Keratinocyte (primary cell): ENCODE results near the gene SMARCC2. TPM values are rescaled to one million over a fixed set of nuclear protein-coding genes. Genes with fewer than 3 reads are reported as not detected.

Source experiments
- DNase-seq: peaks from one replicate; pipeline ENCODE4 v3.0.0-alpha.2; 2011; ENCODE audit warnings: low read depth, missing footprints, low spot score
- FAIRE-seq: peaks from 2 replicates; lab custom pipeline; 2011; peaks lifted over from hg19 to GRCh38; lab: Jason Lieb, UNC
- H2AFZ ChIP-seq: 2 replicates; pipeline ENCODE4 v1.6.0; 2012; ENCODE audit warnings: low read length, control low read depth, inconsistent platforms; ENCODE audit not compliant: control insufficient read depth
- H3K27ac ChIP-seq: 2 replicates; pipeline ENCODE4 v1.5.1; 2011; ENCODE audit warnings: low read length; ENCODE audit not compliant: control insufficient read depth, insufficient read depth
- H3K27me3 ChIP-seq: 3 replicates; pipeline ENCODE4 v1.6.0; 2011; ENCODE audit warnings: low read length; ENCODE audit not compliant: control insufficient read depth, insufficient read depth; ENCODE audit errors: extremely low read depth
- H3K36me3 ChIP-seq, 2 experiments: 2 replicates in 1 of 2; 3 replicates in 1 of 2; pipeline ENCODE4 v1.5.1; 2011; ENCODE audit warnings: low read length in 2 of 2, mild to moderate bottlenecking in 1 of 2; ENCODE audit not compliant: control insufficient read depth in 2 of 2, insufficient read depth in 2 of 2; ENCODE audit errors: extremely low read depth in 1 of 2
- H3K4me1 ChIP-seq: 3 replicates; pipeline ENCODE4 v1.5.1; 2011; ENCODE audit warnings: low read length; ENCODE audit not compliant: control insufficient read depth, insufficient read depth; ENCODE audit errors: extremely low read depth
- H3K4me2 ChIP-seq: 3 replicates; pipeline ENCODE4 v1.6.0; 2011; ENCODE audit warnings: low read depth, low read length; ENCODE audit not compliant: control insufficient read depth, insufficient read depth; ENCODE audit errors: extremely low read depth
- H3K4me3 ChIP-seq, 3 experiments: fragments of 200-600 bp in 1 of 3; sonication (generic) in 1 of 3; 2 replicates in 2 of 3; 3 replicates in 1 of 3; pipeline ENCODE4 v1.5.1; 2011 to 2016; ENCODE audit warnings: low read length in 3 of 3, mild to moderate bottlenecking in 3 of 3, control low read depth in 2 of 3, inconsistent platforms in 1 of 3, low read depth in 1 of 3, mixed read lengths in 1 of 3, mixed run types in 1 of 3, moderate library complexity in 1 of 3; ENCODE audit not compliant: control insufficient read depth in 2 of 3, insufficient read depth in 2 of 3; ENCODE audit errors: extremely low read depth in 1 of 3
- H3K79me2 ChIP-seq: 2 replicates; pipeline ENCODE4 v1.6.0; 2012; ENCODE audit warnings: low read length; ENCODE audit not compliant: control insufficient read depth, insufficient read depth
- H3K9ac ChIP-seq: 3 replicates; pipeline ENCODE4 v1.6.0; 2011; ENCODE audit warnings: low read length; ENCODE audit not compliant: control insufficient read depth, insufficient read depth; ENCODE audit errors: extremely low read depth
- H3K9me1 ChIP-seq: 3 replicates; pipeline ENCODE4 v1.6.0; 2011; ENCODE audit warnings: low read length; ENCODE audit not compliant: control insufficient read depth, insufficient read depth; ENCODE audit errors: extremely low read depth
- H3K9me3 ChIP-seq: 2 replicates; pipeline ENCODE4 v1.5.1; 2012; ENCODE audit warnings: low read depth, low read length; ENCODE audit not compliant: control insufficient read depth
- H4K20me1 ChIP-seq: 3 replicates; pipeline ENCODE4 v1.6.0; 2011; ENCODE audit warnings: low read length; ENCODE audit not compliant: control insufficient read depth, insufficient read depth; ENCODE audit errors: extremely low read depth
- CTCF ChIP-seq, 3 experiments: IDR thresholded peaks in 1 of 3; conservative IDR thresholded peaks in 1 of 3; optimal IDR thresholded peaks in 1 of 3; 2 replicates in 2 of 3; 3 replicates in 1 of 3; pipeline versions ENCODE3 to v1.5.1; 2011; ENCODE audit warnings: low read length in 3 of 3, mild to moderate bottlenecking in 3 of 3, moderate library complexity in 2 of 3, control low read depth in 1 of 3, inconsistent platforms in 1 of 3; ENCODE audit not compliant: insufficient read depth in 2 of 3; ENCODE audit errors: extremely low read depth in 1 of 3
- EZH2 ChIP-seq: IDR thresholded peaks from one replicate; pipeline ENCODE4 v1.6.1; 2012; ENCODE audit warnings: inconsistent platforms, mild to moderate bottlenecking, low read length, moderate library complexity
- dilution Hi-C: fragments of 300-500 bp; cut with MboI; formaldehyde crosslinking; loops from one replicate; pipeline ENCODE4 v1.7.0; 2020; ENCODE audit warnings: low sequenced_read_pairs; ENCODE audit not compliant: extremely low pct_ligation_motif_present
- polyA plus RNA-seq, 5 experiments: library from polyadenylated mRNA; depleted of rRNA in 3 of 5; stranded (reverse) in 3 of 5; stranded (forward) in 1 of 5; unstranded in 1 of 5; fragments of >200 nt; gene quantifications; 1 replicate in 1 of 5; 2 replicates in 3 of 5; 3 replicates in 1 of 5; pipeline versions ENCODE4 v1.2.1 to v1.2.3, GENCODE V29; 2011 to 2012; ENCODE audit warnings: missing spikeins in 2 of 5, low read depth in 1 of 5, low replicate concordance in 1 of 5

The SMARCC2 gene
- polyA plus RNA-seq, 1 donor (not counting 4 experiments of a cell fraction or from before 2014, with no cell fraction given): 32.5 TPM

- no peak for FAIRE-seq
- no peak for DNase-seq
- H3K79me2 ChIP-seq: peaks cover 7% of the 10 kb centered on the region
Observed at GRCh38 chr12:56134897-56135296, 54.4 kb downstream of the SMARCC2 start.

GRCh38 chr12:56130876-56131275 lies 58.4 kb downstream of the SMARCC2 start:
- FAIRE-seq (no peak), DNase-seq (no peak)
- dilution Hi-C loops: no loop called here
- H3K9me3 ChIP-seq: no peaks in the 10 kb centered on the region
- H4K20me1 ChIP-seq: no peaks in the 10 kb centered on the region
- no peak for TF ChIP-seq EZH2
- no peak for TF ChIP-seq CTCF (optimal IDR thresholded peaks at IDR 0.05 in 1 of 3, IDR thresholded peaks at IDR 0.05 in 1 of 3, conservative IDR thresholded peaks at IDR 0.05 in 1 of 3; ENCODE audit: extremely low read depth in 1 of 3, insufficient read depth in 2 of 3, low read length in 3 of 3)
- no peak overlapping the region for H3K4me3 ChIP-seq
- peaks cover 21% of the 10 kb centered on the region for H3K79me2 ChIP-seq
- no peaks in the 10 kb centered on the region for H3K27me3 ChIP-seq
- no peaks in the 10 kb centered on the region for H3K9me1 ChIP-seq
- H3K27ac ChIP-seq: no peak overlapping the region
- peaks cover 32 to 36% of the 10 kb centered on the region in 2 experiments for H3K36me3 ChIP-seq
- H2AFZ ChIP-seq: no peak overlapping the region
- H3K4me2 ChIP-seq: no peak overlapping the region
- no peak overlapping the region for H3K9ac ChIP-seq
- peaks cover 20% of the 10 kb centered on the region for H3K4me1 ChIP-seq

More at GRCh38 chr12:56134897-56135296, 54.4 kb downstream of the SMARCC2 start:
- H2AFZ ChIP-seq: no peak overlapping the region
- H3K36me3 ChIP-seq: peaks cover 51 to 58% of the 10 kb centered on the region in 2 experiments
- no peaks in the 10 kb centered on the region for H3K4me1 ChIP-seq
- H3K9ac ChIP-seq: no peak overlapping the region
- dilution Hi-C loops: no loop called here
- no peaks in the 10 kb centered on the region for H3K27me3 ChIP-seq
- no peak for TF ChIP-seq CTCF (optimal IDR thresholded peaks at IDR 0.05 in 1 of 3, IDR thresholded peaks at IDR 0.05 in 1 of 3, conservative IDR thresholded peaks at IDR 0.05 in 1 of 3; ENCODE audit: extremely low read depth in 1 of 3, insufficient read depth in 2 of 3, low read length in 3 of 3)
- TF ChIP-seq EZH2: no peak
- no peak overlapping the region for H3K4me3 ChIP-seq
- no peaks in the 10 kb centered on the region for H3K9me3 ChIP-seq
- no peaks in the 10 kb centered on the region for H3K9me1 ChIP-seq
- no peaks in the 10 kb centered on the region for H4K20me1 ChIP-seq
- H3K27ac ChIP-seq: no peak overlapping the region
- no peak overlapping the region for H3K4me2 ChIP-seq
